ENCODE measurements around the gene DPP6. TPM values are rescaled to one million over a fixed set of nuclear protein-coding genes. Genes with fewer than 3 reads are reported as not detected.

The DPP6 gene
- total RNA-seq, 1 donor from 2014 or later, result 0.05 TPM

- no peak for DNase-seq (ENCODE audit: low read depth)
These were observed 765.2 kb downstream of the DPP6 start for GRCh38 chr7:154817224-154817896.

- DNase-seq (ENCODE audit: low read depth), result no peak
These were observed 774.8 kb downstream of the DPP6 start for GRCh38 chr7:154827007-154827406.

- DNase-seq (ENCODE audit: low read depth), result no peak
These were observed 780.5 kb downstream of the DPP6 start for GRCh38 chr7:154832557-154833138.

GRCh38 chr7:154836021-154836448 lies 783.8 kb downstream of the DPP6 start:
- no peak for DNase-seq (ENCODE audit: low read depth)

- DNase-seq (ENCODE audit: low read depth), result no peak
These were observed 784.9 kb downstream of the DPP6 start for GRCh38 chr7:154837087-154837486.

- no peak for DNase-seq (ENCODE audit: low read depth)
These were observed 785.4 kb downstream of the DPP6 start for GRCh38 chr7:154837622-154838021.

- DNase-seq (ENCODE audit: low read depth), result no peak
These were observed 787.9 kb downstream of the DPP6 start for GRCh38 chr7:154840086-154840485.

- DNase-seq (ENCODE audit: low read depth), result no peak
These were observed 789.6 kb downstream of the DPP6 start for GRCh38 chr7:154841731-154842331.

GRCh38 chr7:154842591-154842990 lies 790.4 kb downstream of the DPP6 start:
- no peak for DNase-seq (ENCODE audit: low read depth)

GRCh38 chr7:154843670-154844237 lies 791.6 kb downstream of the DPP6 start:
- DNase-seq (ENCODE audit: low read depth), result no peak

- no peak for DNase-seq (ENCODE audit: low read depth)
These were observed 792.3 kb downstream of the DPP6 start for GRCh38 chr7:154844499-154844898.

GRCh38 chr7:154844955-154845354 lies 792.8 kb downstream of the DPP6 start:
- no peak for DNase-seq (ENCODE audit: low read depth)

- no peak for DNase-seq (ENCODE audit: low read depth)
These were observed 796.3 kb downstream of the DPP6 start for GRCh38 chr7:154848464-154848863.

- no peak for DNase-seq (ENCODE audit: low read depth)
These were observed 800.0 kb downstream of the DPP6 start for GRCh38 chr7:154852205-154852604.

- DNase-seq (ENCODE audit: low read depth), result no peak
These were observed 801.0 kb downstream of the DPP6 start for GRCh38 chr7:154853063-154853726.

- DNase-seq (ENCODE audit: low read depth), result no peak
These were observed 801.5 kb downstream of the DPP6 start for GRCh38 chr7:154853727-154854095.

GRCh38 chr7:154854836-154855235 lies 802.6 kb downstream of the DPP6 start:
- DNase-seq (ENCODE audit: low read depth), result no peak

GRCh38 chr7:154855366-154855765 lies 803.2 kb downstream of the DPP6 start:
- no peak for DNase-seq (ENCODE audit: low read depth)

GRCh38 chr7:154856733-154857132 lies 804.5 kb downstream of the DPP6 start:
- DNase-seq (ENCODE audit: low read depth), result no peak

- DNase-seq (ENCODE audit: low read depth), result no peak
These were observed 805.0 kb downstream of the DPP6 start for GRCh38 chr7:154857240-154857639.

GRCh38 chr7:154857728-154858681 lies 805.8 kb downstream of the DPP6 start:
- no peak for DNase-seq (ENCODE audit: low read depth)

Measured in renal cortical epithelial cell (primary cell).